H9 (cell line): ENCODE data around the gene LRRC39. TPM values are rescaled to one million over a fixed set of nuclear protein-coding genes. Genes with fewer than 3 reads are reported as not detected.

Experiments used
- DNase-seq: peaks from one replicate; pipeline ENCODE4 v3.0.0-alpha.2; 2017
- H2AFZ ChIP-seq: one replicate; pipeline ENCODE4 v1.6.1; 2013; ENCODE audit warnings: mild to moderate bottlenecking, low read length, control low read depth, moderate library complexity
- H2AK5ac ChIP-seq: 2 replicates; pipeline ENCODE4 v1.6.1; 2013; ENCODE audit warnings: low read length, control low read depth, mixed read lengths; ENCODE audit not compliant: insufficient read length
- H2BK120ac ChIP-seq: one replicate; pipeline ENCODE4 v1.6.1; 2013; ENCODE audit warnings: low read depth, mild to moderate bottlenecking, low read length, control low read depth, inconsistent platforms; ENCODE audit not compliant: poor library complexity, severe bottlenecking
- H2BK12ac ChIP-seq: 2 replicates; pipeline ENCODE4 v1.6.1; 2013; ENCODE audit warnings: low read length, control low read depth, mixed read lengths, low read depth; ENCODE audit not compliant: insufficient read length
- H2BK15ac ChIP-seq: 2 replicates; pipeline ENCODE4 v1.6.1; 2013; ENCODE audit warnings: low read depth, low read length, control low read depth
- H2BK20ac ChIP-seq: one replicate; pipeline ENCODE4 v1.6.1; 2013; ENCODE audit warnings: low read depth, mild to moderate bottlenecking, low read length, control low read depth, inconsistent platforms; ENCODE audit not compliant: poor library complexity, severe bottlenecking
- H2BK5ac ChIP-seq: 2 replicates; pipeline ENCODE4 v1.6.1; 2013; ENCODE audit warnings: low read length, control low read depth, mixed read lengths; ENCODE audit not compliant: insufficient read length
- H3K14ac ChIP-seq: 2 replicates; pipeline ENCODE4 v1.6.1; 2013; ENCODE audit warnings: low read length, control low read depth; ENCODE audit not compliant: insufficient read depth
- H3K18ac ChIP-seq: 2 replicates; pipeline ENCODE4 v1.6.1; 2013; ENCODE audit warnings: low read depth, mild to moderate bottlenecking, mixed read lengths, low read length, control low read depth; ENCODE audit not compliant: insufficient read length
- H3K23ac ChIP-seq: 2 replicates; pipeline ENCODE4 v1.6.1; 2013; ENCODE audit warnings: low read length, control low read depth, mixed read lengths, low read depth; ENCODE audit not compliant: insufficient read length
- H3K23me2 ChIP-seq: 2 replicates; pipeline ENCODE4 v1.6.1; 2013; ENCODE audit warnings: low read depth, mild to moderate bottlenecking, mixed read lengths, low read length, control low read depth; ENCODE audit not compliant: insufficient read length, poor library complexity, severe bottlenecking
- H3K27ac ChIP-seq: 2 replicates; pipeline ENCODE4 v1.5.1; 2013; ENCODE audit warnings: low read length, control low read depth, mixed read lengths, low read depth; ENCODE audit not compliant: insufficient read length
- H3K27me3 ChIP-seq: 2 replicates; pipeline ENCODE4 v1.6.1; 2013; ENCODE audit warnings: low read length, control low read depth, inconsistent platforms; ENCODE audit not compliant: insufficient read depth
- H3K4ac ChIP-seq: 2 replicates; pipeline ENCODE4 v1.6.1; 2013; ENCODE audit warnings: low read depth, mild to moderate bottlenecking, control low read depth, inconsistent platforms, low read length, moderate library complexity
- H3K4me1 ChIP-seq: 2 replicates; pipeline ENCODE4 v1.6.1; 2013; ENCODE audit warnings: low read length, control low read depth, inconsistent platforms; ENCODE audit not compliant: insufficient read depth
- H3K4me2 ChIP-seq: 2 replicates; pipeline ENCODE4 v1.6.1; 2013; ENCODE audit warnings: low read length, control low read depth, mixed read lengths; ENCODE audit not compliant: insufficient read length, insufficient read depth
- H3K56ac ChIP-seq: 2 replicates; pipeline ENCODE4 v1.6.1; 2013; ENCODE audit warnings: low read depth, mild to moderate bottlenecking, mixed read lengths, low read length, control low read depth; ENCODE audit not compliant: insufficient read length
- H3K79me1 ChIP-seq: 2 replicates; pipeline ENCODE4 v1.6.1; 2013; ENCODE audit warnings: low read depth, mild to moderate bottlenecking, moderate library complexity, low read length, control low read depth, inconsistent platforms; ENCODE audit not compliant: insufficient read depth, poor library complexity, severe bottlenecking
- H3K79me2 ChIP-seq: 2 replicates; pipeline ENCODE4 v1.6.1; 2013; ENCODE audit warnings: low read length, control low read depth, inconsistent platforms; ENCODE audit not compliant: insufficient read depth
- H3K9ac ChIP-seq: 2 replicates; pipeline ENCODE4 v1.6.1; 2013; ENCODE audit warnings: low read length, control low read depth, mixed read lengths; ENCODE audit not compliant: insufficient read length; ENCODE audit errors: extremely low read depth
- H3K9me3 ChIP-seq: one replicate; pipeline ENCODE4 v1.6.1; 2013; ENCODE audit warnings: low read depth, low read length, inconsistent platforms; ENCODE audit not compliant: control insufficient read depth
- H3T11ph ChIP-seq: one replicate; pipeline ENCODE4 v1.6.1; 2013; ENCODE audit warnings: mild to moderate bottlenecking, low read length, control low read depth, inconsistent platforms
- H4K20me1 ChIP-seq: one replicate; pipeline ENCODE4 v1.6.1; 2013; ENCODE audit not compliant: control insufficient read depth, insufficient read length, insufficient read depth
- H4K5ac ChIP-seq: 2 replicates; pipeline ENCODE4 v1.6.1; 2013; ENCODE audit warnings: low read depth, mild to moderate bottlenecking, mixed read lengths, low read length, control low read depth; ENCODE audit not compliant: insufficient read length
- H4K8ac ChIP-seq: replicated peaks from 2 replicates; pipeline ENCODE4 v1.6.1; 2013; ENCODE audit warnings: low read length, control low read depth, mixed read lengths, low read depth; ENCODE audit not compliant: insufficient read length
- H4K91ac ChIP-seq: 2 replicates; pipeline ENCODE4 v1.6.1; 2013; ENCODE audit warnings: low read depth, mild to moderate bottlenecking, moderate library complexity, mixed read lengths, low read length, control low read depth; ENCODE audit not compliant: insufficient read length
- H3K27ac Mint-ChIP-seq, 3 experiments: 2 replicates in 2 of 3; 3 replicates in 1 of 3; pipeline ENCODE4 v1.8.0; 2020 to 2021; ENCODE audit warnings: mixed read lengths in 3 of 3, mild to moderate bottlenecking in 1 of 3, moderate library complexity in 1 of 3
- H3K27me3 Mint-ChIP-seq: 2 replicates; pipeline ENCODE4 v1.8.0; 2021; ENCODE audit warnings: low read depth, mild to moderate bottlenecking, moderate library complexity, mixed read lengths
- H3K36me3 Mint-ChIP-seq, 3 experiments: 2 replicates in 2 of 3; 3 replicates in 1 of 3; pipeline ENCODE4 v1.8.0; 2020 to 2021; ENCODE audit warnings: low read depth in 3 of 3, mixed read lengths in 3 of 3; ENCODE audit not compliant: insufficient read depth in 1 of 3
- H3K4me1 Mint-ChIP-seq, 2 experiments: 2 replicates each; pipeline ENCODE4 v1.8.0; 2020; ENCODE audit warnings: mixed read lengths in 2 of 2
- H3K4me3 Mint-ChIP-seq, 2 experiments: 2 replicates in 1 of 2; 3 replicates in 1 of 2; pipeline ENCODE4 v1.8.0; 2020 to 2021; ENCODE audit warnings: mild to moderate bottlenecking in 2 of 2, mixed read lengths in 2 of 2, moderate library complexity in 1 of 2
- H3K9me3 Mint-ChIP-seq, 2 experiments: 2 replicates in 1 of 2; 3 replicates in 1 of 2; pipeline ENCODE4 v1.8.0; 2020; ENCODE audit warnings: mild to moderate bottlenecking in 2 of 2, mixed read lengths in 2 of 2, moderate library complexity in 1 of 2
- CTCF ChIP-seq: fragments of 200-600 bp; sonication (generic); conservative IDR thresholded peaks from 3 replicates; pipeline ENCODE4 v1.8.0; 2021; ENCODE audit warnings: antibody characterized with exemption, mild to moderate bottlenecking
- WGBS: extraction: QIAGEN DNeasy Blood & Tissue Kit; methylation state at CpG from one replicate; pipeline ENCODE4 v1.1.7; 2013; ENCODE audit warnings: missing lambda C conversion rate, low lambda C conversion rate, mixed read lengths; ENCODE audit not compliant: insufficient read length; ENCODE audit errors: extremely low coverage; 5-methylcytosine and 5-hydroxymethylcytosine counted together
- total RNA-seq: library from RNA; stranded (reverse); gene quantifications from 2 replicates; pipeline ENCODE4 v1.2.1, GENCODE V29; 2021

Gene LRRC39
- total RNA-seq, 1 experiment from 2014 or later = 0.37 TPM

- DNase-seq = no peak
- Histone ChIP-seq H2BK5ac (no peak overlapping the region), H2AK5ac (no peak overlapping the region), H3K18ac (no peak overlapping the region), H3K9ac (no peak overlapping the region), H4K91ac (no peak overlapping the region), H3K4me1 (peaks cover 3% of the 10 kb centered on the region; the same call in 1 of the 2 replicates), H2BK20ac (no peak overlapping the region), H3K79me1 (no peaks in the 10 kb centered on the region), H3K56ac (no peak overlapping the region), H3K79me2 (no peaks in the 10 kb centered on the region; the same call in 1 of the 2 replicates), H3K4me2 (no peak overlapping the region), H3K23me2 (no peaks in the 10 kb centered on the region), H3K14ac (no peak overlapping the region), H2BK120ac (no peak overlapping the region), H4K5ac (no peak overlapping the region), H3K9me3 (no peaks in the 10 kb centered on the region), H3K4ac (no peak overlapping the region), H3T11ph (no peak overlapping the region), H3K27me3 (no peaks in the 10 kb centered on the region), H2BK15ac (no peak overlapping the region), H2BK12ac (no peak overlapping the region), H4K20me1 (no peaks in the 10 kb centered on the region), H4K8ac (no peak overlapping the region), H3K23ac (no peak overlapping the region), H3K27ac (no peak overlapping the region), H2AFZ (no peak overlapping the region)
- TF ChIP-seq CTCF = no peak
- peaks cover 8 to 9% of the 10 kb centered on the region in 2 experiments for H3K4me1 Mint-ChIP-seq
- no peak overlapping the region for H3K4me3 Mint-ChIP-seq
- H3K27me3 Mint-ChIP-seq = no peaks in the 10 kb centered on the region
- H3K36me3 Mint-ChIP-seq = peaks cover 0 to 12% (median 10%) of the 10 kb centered on the region in 3 experiments; a peak in 4 of 7 replicates
- H3K27ac Mint-ChIP-seq = no peak overlapping the region
- no peaks in the 10 kb centered on the region for H3K9me3 Mint-ChIP-seq
- WGBS = no CpG with 5 or more reads among the region's 2 CpGs
These were observed 26.4 kb downstream of the LRRC39 start for GRCh38 chr1:100151679-100152078.
